ENCODE measurements around the gene HM13.

- TF ChIP-seq POLR2A (IDR thresholded peaks at IDR 0.05) (no peak), CTCF (IDR thresholded peaks at IDR 0.05) (no peak)
These were observed 28.1 kb downstream of the HM13 start for GRCh38 chr20:31542201-31542842.
